Fibroblast of pulmonary artery (primary cell): ENCODE results near the gene EFNB1.

Source experiments
- DNase-seq: peaks from one replicate; pipeline ENCODE4 v3.0.0-alpha.2; 2010; ENCODE audit warnings: low read depth
- H3K4me3 ChIP-seq: replicated peaks from 2 replicates; pipeline ENCODE4 v1.5.1; 2011; ENCODE audit warnings: low read depth, mild to moderate bottlenecking, control low read depth, low read length, moderate library complexity
- TF ChIP-seq, protein P1 (sequence below): IDR thresholded peaks from 2 replicates; pipeline ENCODE4 v1.5.1; 2011; ENCODE audit warnings: mild to moderate bottlenecking, control low read depth, low read length, inconsistent platforms; ENCODE audit errors: missing control alignments

EFNB1 gene

DNA sequence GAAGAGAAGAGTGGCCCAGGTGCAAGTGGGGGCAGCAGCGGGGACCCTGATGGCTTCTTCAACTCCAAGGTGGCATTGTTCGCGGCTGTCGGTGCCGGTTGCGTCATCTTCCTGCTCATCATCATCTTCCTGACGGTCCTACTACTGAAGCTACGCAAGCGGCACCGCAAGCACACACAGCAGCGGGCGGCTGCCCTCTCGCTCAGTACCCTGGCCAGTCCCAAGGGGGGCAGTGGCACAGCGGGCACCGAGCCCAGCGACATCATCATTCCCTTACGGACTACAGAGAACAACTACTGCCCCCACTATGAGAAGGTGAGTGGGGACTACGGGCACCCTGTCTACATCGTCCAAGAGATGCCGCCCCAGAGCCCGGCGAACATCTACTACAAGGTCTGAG lies 11.4 kb downstream of the EFNB1 start:
- TF ChIP-seq, protein P1, sequence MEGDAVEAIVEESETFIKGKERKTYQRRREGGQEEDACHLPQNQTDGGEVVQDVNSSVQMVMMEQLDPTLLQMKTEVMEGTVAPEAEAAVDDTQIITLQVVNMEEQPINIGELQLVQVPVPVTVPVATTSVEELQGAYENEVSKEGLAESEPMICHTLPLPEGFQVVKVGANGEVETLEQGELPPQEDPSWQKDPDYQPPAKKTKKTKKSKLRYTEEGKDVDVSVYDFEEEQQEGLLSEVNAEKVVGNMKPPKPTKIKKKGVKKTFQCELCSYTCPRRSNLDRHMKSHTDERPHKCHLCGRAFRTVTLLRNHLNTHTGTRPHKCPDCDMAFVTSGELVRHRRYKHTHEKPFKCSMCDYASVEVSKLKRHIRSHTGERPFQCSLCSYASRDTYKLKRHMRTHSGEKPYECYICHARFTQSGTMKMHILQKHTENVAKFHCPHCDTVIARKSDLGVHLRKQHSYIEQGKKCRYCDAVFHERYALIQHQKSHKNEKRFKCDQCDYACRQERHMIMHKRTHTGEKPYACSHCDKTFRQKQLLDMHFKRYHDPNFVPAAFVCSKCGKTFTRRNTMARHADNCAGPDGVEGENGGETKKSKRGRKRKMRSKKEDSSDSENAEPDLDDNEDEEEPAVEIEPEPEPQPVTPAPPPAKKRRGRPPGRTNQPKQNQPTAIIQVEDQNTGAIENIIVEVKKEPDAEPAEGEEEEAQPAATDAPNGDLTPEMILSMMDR: no peak
- no peak for DNase-seq
- no peak overlapping the region for H3K4me3 ChIP-seq

DNA sequence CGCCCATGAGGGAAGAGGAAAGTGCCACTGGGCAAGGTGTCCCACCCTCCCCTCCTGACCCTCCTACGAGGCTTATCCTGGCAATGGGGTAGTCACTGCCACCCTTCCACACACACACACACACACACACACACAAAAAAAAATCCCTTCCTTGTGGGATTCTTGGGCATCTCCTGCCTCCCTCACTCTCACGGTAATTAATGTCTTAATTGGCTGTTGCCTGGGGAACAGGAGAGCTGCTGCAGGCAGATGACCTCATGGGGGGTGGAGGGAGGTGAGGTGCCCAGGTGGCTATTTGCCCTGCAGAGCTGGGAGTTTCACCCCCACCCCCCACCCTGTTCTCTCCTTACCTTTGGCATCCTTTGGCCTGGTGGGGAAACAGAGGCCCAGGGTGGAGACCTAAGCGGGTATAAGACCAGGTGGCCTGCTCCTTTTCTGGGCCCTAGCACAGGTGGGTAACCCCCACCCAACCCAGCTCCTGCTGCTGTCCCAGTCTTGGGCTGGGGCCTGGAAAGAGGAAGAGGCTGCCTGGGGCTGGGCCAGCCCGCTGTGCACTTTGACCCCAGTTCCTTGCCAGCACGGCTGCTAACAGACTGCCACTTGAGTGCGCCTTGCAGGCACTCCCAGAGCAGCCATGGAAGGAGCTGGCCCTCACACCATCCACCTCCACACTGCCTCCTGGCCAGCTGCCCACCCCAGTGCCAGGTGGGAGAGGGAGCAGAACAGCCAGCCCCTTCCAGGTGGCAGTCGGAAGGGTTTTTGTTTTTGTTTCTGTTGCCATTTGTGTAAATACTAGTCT lies 12.6 kb downstream of the EFNB1 start:
- TF ChIP-seq, protein P1: no peak
- no peak overlapping the region for H3K4me3 ChIP-seq
- DNase-seq: no peak

DNA sequence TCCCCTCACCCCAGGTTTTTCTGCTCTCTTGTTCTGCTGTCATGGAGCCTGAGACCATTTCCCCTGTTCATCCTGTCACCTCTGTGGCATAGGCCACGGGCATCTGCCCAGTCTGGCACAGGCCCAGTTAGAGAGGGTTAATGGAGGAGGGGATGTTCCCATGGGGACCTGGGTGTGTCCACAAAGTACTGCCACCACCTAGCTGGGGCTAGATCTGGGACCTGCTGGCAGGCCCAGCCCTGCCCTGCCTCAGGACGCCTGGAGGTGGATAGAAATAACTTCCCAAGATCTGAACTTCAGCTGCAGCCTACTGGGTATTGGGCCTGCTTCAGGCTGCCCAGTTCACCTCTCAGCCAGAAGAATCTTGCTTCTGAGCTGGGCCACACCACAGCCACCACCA lies 13.5 kb downstream of the EFNB1 start:
- H3K4me3 ChIP-seq: no peak overlapping the region
- TF ChIP-seq, protein P1: no peak

DNA sequence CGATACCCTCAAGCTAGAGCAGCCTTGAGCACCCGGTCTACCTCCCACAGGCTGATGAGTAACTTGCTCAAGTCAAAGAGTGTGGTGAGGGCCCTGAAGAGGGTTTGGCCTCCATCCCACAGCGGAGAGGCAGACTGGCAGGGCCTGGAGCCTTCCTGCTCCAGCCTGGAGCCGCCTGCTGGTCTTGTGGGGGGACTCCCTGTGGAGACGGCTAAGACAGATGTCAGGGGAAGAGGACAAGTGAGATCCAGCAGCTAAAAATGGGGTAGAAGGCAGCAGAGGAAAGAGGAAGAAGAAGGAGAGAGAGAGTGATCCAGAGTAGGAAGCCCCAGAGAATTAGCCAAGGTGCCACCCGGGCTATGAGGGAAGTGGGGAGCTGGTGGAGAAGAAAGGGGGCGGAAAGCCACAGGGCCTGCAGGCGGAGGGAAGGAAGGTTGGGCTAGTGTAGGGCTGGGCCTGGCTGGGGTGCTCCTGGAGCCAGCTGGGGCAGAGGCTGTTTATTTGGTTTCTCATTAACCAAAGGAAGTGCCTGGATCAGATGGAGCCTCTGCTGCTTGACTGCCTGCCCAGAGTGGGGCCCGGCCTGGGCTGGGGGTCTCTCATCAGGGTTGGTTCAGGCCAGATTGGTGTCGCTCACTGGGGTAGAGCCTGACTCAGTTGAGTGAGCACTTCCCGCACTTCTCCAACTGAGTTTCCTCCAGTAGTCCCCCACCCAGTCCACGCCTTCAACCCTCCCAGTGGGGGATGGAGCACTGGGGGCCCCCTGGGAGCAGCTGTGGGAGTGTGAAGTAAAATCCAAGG lies 14.2 kb downstream of the EFNB1 start:
- TF ChIP-seq, protein P1: no peak
- no peak for DNase-seq
- no peak overlapping the region for H3K4me3 ChIP-seq

More for the DNA sequence above, 13.5 kb downstream of the EFNB1 start:
- DNase-seq: no peak

DNA sequence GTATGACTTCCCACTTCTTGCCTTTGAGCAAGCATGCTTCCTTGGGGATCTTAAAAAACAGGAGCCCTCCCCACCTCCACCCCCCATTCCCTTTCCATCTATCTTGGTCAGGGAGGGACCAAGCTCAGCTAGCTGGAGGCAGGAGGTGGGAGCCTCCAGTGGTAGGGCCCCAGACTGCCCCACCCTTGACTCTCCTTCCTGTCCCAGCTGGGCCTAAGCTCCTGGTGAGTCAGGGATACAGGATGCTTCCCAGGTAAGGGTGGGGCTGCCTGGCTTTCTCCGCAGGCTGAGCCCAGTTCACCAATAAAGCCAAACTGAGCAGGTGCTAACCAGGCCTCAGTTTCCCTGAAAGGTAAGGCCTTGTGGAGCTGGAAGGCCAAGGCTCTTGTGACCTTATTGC lies 15.2 kb downstream of the EFNB1 start:
- TF ChIP-seq, protein P1: no peak
- DNase-seq: no peak
- H3K4me3 ChIP-seq: no peak overlapping the region

DNA sequence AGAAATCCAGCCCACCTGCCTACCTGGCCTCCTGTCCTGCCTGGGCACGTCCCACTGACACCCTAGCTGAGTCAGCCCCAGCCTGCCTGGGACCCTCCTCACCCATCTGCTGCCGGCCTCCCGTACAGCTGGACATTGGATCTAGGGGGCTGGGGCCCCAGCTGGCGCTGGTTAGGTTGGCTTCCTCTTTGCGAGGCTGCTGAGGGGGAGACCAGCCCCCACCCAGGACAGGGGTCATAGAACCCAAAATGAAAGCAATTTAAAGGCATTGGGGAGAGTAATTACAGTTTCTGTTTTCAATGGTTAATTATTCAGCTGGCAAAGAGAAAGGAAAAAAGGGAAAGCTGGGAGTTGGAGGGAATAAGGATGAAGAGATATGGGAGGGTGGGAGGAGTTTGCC lies 15.8 kb downstream of the EFNB1 start:
- DNase-seq: no peak
- H3K4me3 ChIP-seq: no peak overlapping the region
- TF ChIP-seq, protein P1: no peak
